NCI-H2107 treated with DMSO at 0.1 percent for 48 hours (cell line): ENCODE data around the gene OGN.
A peak's percentile ranks its signal among the peaks of the same experiment; 100 is the strongest.

ENCODE experiments used
- DNase-seq: peaks from one replicate; lab custom pipeline; 2025; ENCODE audit not compliant: unreplicated experiment; lab: John Stamatoyannopoulos, UW

OGN gene

GRCh38 chr9:92405818-92406217 is 1.4 kb upstream of the OGN start:
- DNase-seq = no peak

- no peak for DNase-seq
Measured at GRCh38 chr9:92402826-92403745, 1.3 kb downstream of the OGN start.

GRCh38 chr9:92402360-92402759 is 2.0 kb downstream of the OGN start:
- DNase-seq = no peak

- no peak for DNase-seq
Measured at GRCh38 chr9:92397853-92398252, 6.5 kb downstream of the OGN start.

GRCh38 chr9:92395617-92396016 is 8.8 kb downstream of the OGN start:
- DNase-seq = no peak

- DNase-seq = no peak
Measured at GRCh38 chr9:92393686-92394085, 10.7 kb downstream of the OGN start.

GRCh38 chr9:92392690-92393089 is 11.7 kb downstream of the OGN start:
- DNase-seq = no peak

GRCh38 chr9:92385953-92386352 is 18.4 kb downstream of the OGN start:
- no peak for DNase-seq

- DNase-seq = no peak
Measured at GRCh38 chr9:92385477-92385876, 18.9 kb downstream of the OGN start.

GRCh38 chr9:92385001-92385400 is 19.4 kb downstream of the OGN start:
- no peak for DNase-seq

- no peak for DNase-seq
Measured at GRCh38 chr9:92384375-92384774, 20.0 kb downstream of the OGN start.

GRCh38 chr9:92381775-92382174 is 22.6 kb downstream of the OGN start:
- DNase-seq = no peak

GRCh38 chr9:92380603-92381002 is 23.8 kb downstream of the OGN start:
- no peak for DNase-seq

- peak; percentile 5 for DNase-seq
Measured at GRCh38 chr9:92378865-92379560, 25.4 kb downstream of the OGN start.

- DNase-seq = no peak
Measured at GRCh38 chr9:92377876-92378275, 26.5 kb downstream of the OGN start.

- no peak for DNase-seq
Measured at GRCh38 chr9:92373167-92373566, 31.2 kb downstream of the OGN start.

- DNase-seq = no peak
Measured at GRCh38 chr9:92369075-92369474, 35.3 kb downstream of the OGN start.

GRCh38 chr9:92360083-92360482 is 44.3 kb downstream of the OGN start:
- no peak for DNase-seq

GRCh38 chr9:92359394-92359995 is 44.9 kb downstream of the OGN start:
- DNase-seq = no peak

- DNase-seq = no peak
Measured at GRCh38 chr9:92353051-92353450, 51.3 kb downstream of the OGN start.

- DNase-seq = no peak
Measured at GRCh38 chr9:92350740-92351133, 53.6 kb downstream of the OGN start.
